ENCODE measurements around the gene HMCES.
"Not testable (repeated sequence)": the region's sequence is repeated elsewhere in the genome, so short reads cannot be mapped to it uniquely, and the experiment has no call there.

The HMCES gene

GRCh38 chr3:129320825-129321487 is 42.3 kb downstream of the HMCES start:
- no peak for DNase-seq (ENCODE audit: low read depth)

- DNase-seq (ENCODE audit: low read depth) = no peak
Observed at GRCh38 chr3:129321887-129322286, 43.2 kb downstream of the HMCES start.

- no peak for DNase-seq (ENCODE audit: low read depth)
Observed at GRCh38 chr3:129323651-129324294, 45.1 kb downstream of the HMCES start.

GRCh38 chr3:129324855-129325254 is 46.2 kb downstream of the HMCES start:
- DNase-seq (ENCODE audit: low read depth) = no peak

GRCh38 chr3:129325383-129325782 is 46.7 kb downstream of the HMCES start:
- DNase-seq (ENCODE audit: low read depth) = no peak

- DNase-seq (ENCODE audit: low read depth) = no peak
Observed at GRCh38 chr3:129326138-129326537, 47.5 kb downstream of the HMCES start.

- no peak for DNase-seq (ENCODE audit: low read depth)
Observed at GRCh38 chr3:129326595-129326994, 47.9 kb downstream of the HMCES start.

- no peak for DNase-seq (ENCODE audit: low read depth)
Observed at GRCh38 chr3:129327510-129327909, 48.8 kb downstream of the HMCES start.

- DNase-seq (ENCODE audit: low read depth) = no peak
Observed at GRCh38 chr3:129329858-129330257, 51.2 kb downstream of the HMCES start.

GRCh38 chr3:129330409-129330808 is 51.7 kb downstream of the HMCES start:
- DNase-seq (ENCODE audit: low read depth) = no peak

- DNase-seq (ENCODE audit: low read depth) = no peak
Observed at GRCh38 chr3:129333891-129334290, 55.2 kb downstream of the HMCES start.

- no peak for DNase-seq (ENCODE audit: low read depth)
Observed at GRCh38 chr3:129336093-129336706, 57.5 kb downstream of the HMCES start.

- not testable (repeated sequence) for DNase-seq (ENCODE audit: low read depth)
Observed at GRCh38 chr3:129337719-129338118, 59.0 kb downstream of the HMCES start.

GRCh38 chr3:129339186-129339585 is 60.5 kb downstream of the HMCES start:
- not testable (repeated sequence) for DNase-seq (ENCODE audit: low read depth)

- not testable (repeated sequence) for DNase-seq (ENCODE audit: low read depth)
Observed at GRCh38 chr3:129339833-129340232, 61.2 kb downstream of the HMCES start.

- no peak for DNase-seq (ENCODE audit: low read depth)
Observed at GRCh38 chr3:129341331-129342141, 62.9 kb downstream of the HMCES start.

- DNase-seq (ENCODE audit: low read depth) = peak; percentile 11
Observed at GRCh38 chr3:129343643-129344360, 65.1 kb downstream of the HMCES start.

- no peak for DNase-seq (ENCODE audit: low read depth)
Observed at GRCh38 chr3:129344540-129345220, 66.0 kb downstream of the HMCES start.

- DNase-seq (ENCODE audit: low read depth) = no peak
Observed at GRCh38 chr3:129345281-129345680, 66.6 kb downstream of the HMCES start.

- DNase-seq (ENCODE audit: low read depth) = no peak
Observed at GRCh38 chr3:129345971-129346370, 67.3 kb downstream of the HMCES start.
